ENCODE measurements around the gene PRPF38A. TPM values are rescaled to one million over a fixed set of nuclear protein-coding genes. Genes with fewer than 3 reads are reported as not detected.

Gene PRPF38A
- total and polyA plus RNA-seq, 2 of the 4 experiments (the other 2 are of a cell fraction): 19.0 to 23.5 TPM

- Histone ChIP-seq H2BK5ac (ENCODE audit: low read depth, low read length, poor library complexity, severe bottlenecking) (no peak overlapping the region), H3K4ac (ENCODE audit: low read depth, low read length) (no peak overlapping the region), H3K9ac (ENCODE audit: low read depth, low read length) (no peak overlapping the region), H3K4me1 (ENCODE audit: control insufficient read depth, insufficient read depth, low read length) (no peaks in the 10 kb centered on the region), H2BK120ac (ENCODE audit: low read depth, low read length) (no peak overlapping the region), H3K36me3 (ENCODE audit: control insufficient read depth, insufficient read depth, low read length) (peaks cover 15% of the 10 kb centered on the region), H3K56ac (ENCODE audit: extremely low read depth, insufficient read depth, low read length) (no peak overlapping the region), H3K23ac (ENCODE audit: low read depth, low read length) (no peak overlapping the region), H2AK9ac (replicated peaks; ENCODE audit: low read depth, low read length, poor library complexity) (no peak overlapping the region), H2BK20ac (ENCODE audit: low read depth, low read length) (no peak overlapping the region), H3K9me3 (ENCODE audit: control insufficient read depth, insufficient read depth, low read length) (no peaks in the 10 kb centered on the region), H3K27ac (ENCODE audit: insufficient read depth, low read length) (no peak overlapping the region), H2AK5ac (ENCODE audit: low read depth, low read length) (no peak overlapping the region), H3K9me1 (ENCODE audit: insufficient read depth, low read length) (peaks cover 4% of the 10 kb centered on the region; the same call in 1 of the 2 replicates), H3K14ac (replicated peaks; ENCODE audit: low read depth, low read length) (no peak overlapping the region), H3K27me3 (ENCODE audit: control insufficient read depth, insufficient read depth, low read length) (no peaks in the 10 kb centered on the region), H4K91ac (ENCODE audit: insufficient read depth, low read depth, low read length) (no peak overlapping the region), H3K4me3 (ENCODE audit: insufficient read depth, low read depth, low read length) (no peak overlapping the region), H4K8ac (ENCODE audit: low read depth in 2 of 2, low read length in 2 of 2) (no peak overlapping the region), H4K5ac (ENCODE audit: low read depth, low read length) (no peak overlapping the region), H2AFZ (replicated peaks; ENCODE audit: low read length, poor library complexity) (no peak overlapping the region), H3K79me1 (ENCODE audit: low read depth in 1 of 2, low read length in 2 of 2) (no peaks in the 10 kb centered on the region), H4K20me1 (ENCODE audit: insufficient read depth, low read length) (no peaks in the 10 kb centered on the region), H3K4me2 (ENCODE audit: low read depth, low read length) (no peak overlapping the region), H3K18ac (ENCODE audit: low read depth, low read length) (no peak overlapping the region), H2BK15ac (ENCODE audit: low read depth, low read length) (no peak overlapping the region)
- ATAC-seq (ENCODE audit: low read depth) (no peak), DNase-seq (no peak)
- WGBS, 2 experiments (ENCODE audit: extremely low coverage in 2 of 2, insufficient read length in 1 of 2): no CpG with 5 or more reads among the region's 3 CpGs
- in situ Hi-C loops (cut with MboI; ENCODE audit: low sequenced_read_pairs): no loop called here
- dilution Hi-C loops (cut with HindIII; ENCODE audit: low sequenced_read_pairs, unreplicated experiment): no loop called here
- intact Hi-C loops (cut with micrococcal nuclease): no loop called here
- no TSS peak for BruUV-seq (replicated peaks)
- TF ChIP-seq RFX5 (IDR thresholded peaks at IDR 0.05; ENCODE audit: low read depth, low read length) (no peak), CEBPB (IDR thresholded peaks at IDR 0.05; ENCODE audit: low read depth, low read length) (no peak), FOS (IDR thresholded peaks at IDR 0.05; ENCODE audit: low read depth, low read length) (no peak), CTCF (conservative IDR thresholded peaks at IDR 0.05; ENCODE audit: low read depth, low read length) (no peak), MXI1 (IDR thresholded peaks at IDR 0.05; ENCODE audit: borderline replicate concordance, low read depth, low read length) (no peak), MAZ (IDR thresholded peaks at IDR 0.05; ENCODE audit: borderline replicate concordance, low read depth, low read length) (no peak), NFE2L2 (IDR thresholded peaks at IDR 0.05; ENCODE audit: low read depth, low read length) (no peak), SMC3 (IDR thresholded peaks at IDR 0.05; ENCODE audit: low read depth, low read length) (no peak)
- CTCF ChIA-PET: no interaction called here
- POLR2A ChIA-PET (ENCODE audit: unreplicated experiment): no interaction called here
These were observed 19.0 kb upstream of the PRPF38A start for GRCh38 chr1:52385376-52385775.
